GM10266 (cell line): Measurements from ENCODE around the gene CTRB2.
A peak's percentile ranks its signal among the peaks of the same experiment; 100 is the strongest.
"Not testable (repeated sequence)": the region's sequence is repeated elsewhere in the genome, so short reads cannot be mapped to it uniquely, and the experiment has no call there.

Experiments
- DNase-seq: peaks from one replicate; pipeline ENCODE4 v3.0.0; 2012; ENCODE audit errors: extremely low spot score
- TF ChIP-seq, protein P1 (sequence below): IDR thresholded peaks from 2 replicates; pipeline ENCODE4 v1.5.1; 2012; ENCODE audit warnings: mild to moderate bottlenecking, low read depth; ENCODE audit not compliant: control insufficient read depth, insufficient read depth; ENCODE audit errors: missing control alignments

CTRB2 gene

DNA sequence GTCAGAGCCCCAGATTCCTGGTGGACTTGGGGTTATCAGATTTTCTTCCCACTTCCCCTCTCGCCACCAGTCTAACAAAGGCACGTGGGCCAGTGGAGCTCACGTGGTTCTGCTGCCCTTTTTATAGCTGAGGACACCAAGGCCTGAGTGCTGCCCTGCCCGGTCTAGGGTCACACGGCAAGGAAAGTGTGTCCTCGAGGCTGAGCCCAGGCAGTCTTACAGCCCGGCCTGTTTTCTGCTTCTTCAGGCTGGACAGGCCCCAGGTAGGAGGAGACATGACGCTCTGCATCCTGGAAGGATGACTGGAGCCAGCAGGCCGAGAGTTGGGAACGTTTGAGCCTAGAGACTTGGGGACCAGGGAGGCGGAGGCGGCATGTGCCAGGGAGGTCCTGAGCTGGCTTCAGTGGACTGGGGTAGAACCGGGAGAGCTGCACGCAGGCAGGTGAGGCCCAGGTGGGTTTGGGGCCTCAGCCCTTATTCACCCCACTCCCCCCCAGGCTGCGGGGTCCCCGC is 15.4 kb upstream of the CTRB2 start:
- DNase-seq = no peak
- TF ChIP-seq, protein P1, sequence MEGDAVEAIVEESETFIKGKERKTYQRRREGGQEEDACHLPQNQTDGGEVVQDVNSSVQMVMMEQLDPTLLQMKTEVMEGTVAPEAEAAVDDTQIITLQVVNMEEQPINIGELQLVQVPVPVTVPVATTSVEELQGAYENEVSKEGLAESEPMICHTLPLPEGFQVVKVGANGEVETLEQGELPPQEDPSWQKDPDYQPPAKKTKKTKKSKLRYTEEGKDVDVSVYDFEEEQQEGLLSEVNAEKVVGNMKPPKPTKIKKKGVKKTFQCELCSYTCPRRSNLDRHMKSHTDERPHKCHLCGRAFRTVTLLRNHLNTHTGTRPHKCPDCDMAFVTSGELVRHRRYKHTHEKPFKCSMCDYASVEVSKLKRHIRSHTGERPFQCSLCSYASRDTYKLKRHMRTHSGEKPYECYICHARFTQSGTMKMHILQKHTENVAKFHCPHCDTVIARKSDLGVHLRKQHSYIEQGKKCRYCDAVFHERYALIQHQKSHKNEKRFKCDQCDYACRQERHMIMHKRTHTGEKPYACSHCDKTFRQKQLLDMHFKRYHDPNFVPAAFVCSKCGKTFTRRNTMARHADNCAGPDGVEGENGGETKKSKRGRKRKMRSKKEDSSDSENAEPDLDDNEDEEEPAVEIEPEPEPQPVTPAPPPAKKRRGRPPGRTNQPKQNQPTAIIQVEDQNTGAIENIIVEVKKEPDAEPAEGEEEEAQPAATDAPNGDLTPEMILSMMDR = no peak

DNA sequence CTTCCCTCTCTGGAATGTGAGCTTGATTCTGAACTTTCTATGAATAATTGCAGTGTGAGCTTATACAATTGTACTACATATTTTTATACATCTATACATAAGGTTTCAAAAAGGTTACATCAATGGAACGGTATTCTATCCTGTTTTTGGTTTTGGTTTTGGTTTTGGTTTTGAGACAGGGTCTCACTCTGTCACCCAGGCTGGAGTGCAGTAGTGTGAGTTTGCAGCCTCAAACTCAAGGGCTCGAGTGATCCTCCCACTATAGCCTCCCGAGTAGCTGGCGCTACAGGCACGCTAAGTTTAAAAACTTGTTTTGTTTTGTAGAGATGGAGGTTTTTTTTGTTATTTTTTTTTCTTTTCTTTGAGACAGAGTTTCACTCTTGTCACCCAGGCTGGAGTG is 12.9 kb upstream of the CTRB2 start:
- TF ChIP-seq, protein P1 = no peak
- no peak for DNase-seq

DNA sequence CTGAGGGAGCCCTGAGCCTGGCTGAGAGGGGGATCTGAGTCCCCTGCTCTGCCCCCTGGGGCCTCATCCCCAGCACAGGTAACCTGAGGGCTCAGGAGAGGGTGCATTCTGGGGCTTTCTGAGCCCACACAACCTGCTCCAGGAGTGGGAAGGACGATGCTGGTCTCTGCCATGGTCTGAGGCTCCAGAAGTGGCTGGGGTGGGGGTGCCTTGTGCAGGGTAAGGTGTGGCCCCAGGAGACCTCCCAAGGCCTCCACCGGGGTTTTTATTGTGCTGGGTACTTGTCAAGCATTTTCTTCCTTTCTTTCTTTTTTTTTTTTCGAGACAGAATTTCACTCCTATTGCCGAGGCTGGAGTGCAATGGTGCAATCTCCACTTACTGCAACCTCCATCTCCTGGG is 12.1 kb upstream of the CTRB2 start:
- TF ChIP-seq, protein P1 = no peak
- DNase-seq = no peak

DNA sequence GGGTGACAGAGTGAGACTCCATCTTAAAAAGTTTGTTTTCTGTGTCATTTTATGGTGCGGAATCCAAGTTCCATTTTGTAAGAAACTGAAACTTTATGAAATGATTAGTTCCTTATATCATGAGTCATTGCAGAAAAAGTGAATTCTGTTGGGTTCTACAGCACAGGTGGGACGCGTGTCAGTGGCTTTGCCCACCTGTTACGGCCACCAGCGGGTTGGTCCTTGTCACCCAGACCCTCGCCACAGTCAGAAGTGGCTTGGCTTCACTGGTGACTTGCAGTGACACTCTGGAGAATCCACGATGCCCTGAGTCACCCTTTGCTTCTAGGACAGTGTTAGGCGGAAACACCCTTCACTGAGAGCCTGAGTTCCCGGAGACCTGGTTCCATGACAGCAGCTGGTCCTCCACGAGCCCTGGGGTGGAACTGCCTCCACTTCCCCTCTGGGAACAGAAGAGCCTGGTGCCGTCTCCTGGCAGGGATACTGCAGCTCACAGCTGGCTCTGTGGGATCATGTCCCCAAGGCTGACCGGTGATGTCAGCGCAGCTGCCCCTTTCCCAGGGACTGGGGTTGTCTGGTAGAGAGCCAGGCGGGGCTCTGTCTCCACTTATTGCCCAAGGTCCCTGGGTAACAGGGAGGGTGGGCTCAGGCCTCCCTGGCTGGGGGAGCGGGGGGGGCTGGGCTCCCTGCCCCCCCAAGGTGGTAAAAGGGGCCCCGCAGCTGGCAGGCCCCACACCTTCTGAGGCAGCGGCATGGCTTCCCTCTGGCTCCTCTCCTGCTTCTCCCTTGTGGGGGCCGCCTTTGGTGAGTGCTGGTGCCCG is 11.5 kb upstream of the CTRB2 start, which contains the start of gene CTRB1:
Gene CTRB1 (plus strand): TSS at position 733 of the 821 bp plus-strand sequence. CDS start 20 bp downstream, at position 753.
- TF ChIP-seq, protein P1 = no peak

DNA sequence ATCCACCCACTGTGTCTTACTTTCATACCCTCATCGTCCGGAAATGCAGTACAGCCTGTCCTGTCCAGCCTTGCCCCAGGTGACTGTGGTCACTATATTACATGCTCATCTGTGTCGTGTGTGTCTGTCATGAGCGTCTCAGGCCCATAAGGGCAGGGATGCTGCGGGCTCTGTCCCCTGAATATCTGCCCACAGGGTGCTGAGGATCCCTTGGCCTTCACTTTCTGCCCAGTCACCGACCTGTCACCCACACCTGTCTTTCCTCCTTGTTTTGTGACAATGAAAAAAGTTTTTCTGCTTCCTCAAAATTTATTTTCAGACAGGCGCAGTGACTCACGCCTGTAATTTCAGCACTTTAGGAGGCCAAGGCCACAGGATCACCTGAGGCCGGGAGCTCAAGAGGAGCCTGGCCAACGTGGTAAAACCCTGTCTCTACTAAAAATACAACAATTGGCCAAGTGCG is 10.5 kb upstream of the CTRB2 start:
- DNase-seq = no peak

More for the DNA sequence above, 11.5 kb upstream of the CTRB2 start, which contains the start of gene CTRB1:
- peak; percentile 64 for DNase-seq

DNA sequence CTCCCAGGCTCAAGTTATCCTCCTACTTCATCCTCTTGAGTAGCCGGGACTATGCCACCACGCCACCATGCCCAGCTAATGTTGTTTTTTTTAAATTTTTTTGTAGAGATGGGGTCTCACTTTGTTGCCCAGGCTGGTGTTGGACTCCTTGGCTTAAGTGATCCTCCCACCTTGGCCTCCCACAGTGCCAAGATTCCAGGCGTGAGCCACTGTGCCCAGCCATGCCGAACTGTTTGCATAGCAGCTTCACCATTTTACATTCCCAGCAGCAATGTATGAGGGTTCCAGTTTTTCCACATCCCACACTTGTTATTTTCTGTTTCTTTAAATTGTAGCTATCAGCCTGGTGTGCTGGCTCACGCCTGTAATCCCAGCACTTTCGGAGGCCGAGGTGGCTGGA is 9.6 kb upstream of the CTRB2 start:
- no peak for DNase-seq
- TF ChIP-seq, protein P1 = no peak

More for the DNA sequence above, 10.5 kb upstream of the CTRB2 start:
- TF ChIP-seq, protein P1 = no peak

DNA sequence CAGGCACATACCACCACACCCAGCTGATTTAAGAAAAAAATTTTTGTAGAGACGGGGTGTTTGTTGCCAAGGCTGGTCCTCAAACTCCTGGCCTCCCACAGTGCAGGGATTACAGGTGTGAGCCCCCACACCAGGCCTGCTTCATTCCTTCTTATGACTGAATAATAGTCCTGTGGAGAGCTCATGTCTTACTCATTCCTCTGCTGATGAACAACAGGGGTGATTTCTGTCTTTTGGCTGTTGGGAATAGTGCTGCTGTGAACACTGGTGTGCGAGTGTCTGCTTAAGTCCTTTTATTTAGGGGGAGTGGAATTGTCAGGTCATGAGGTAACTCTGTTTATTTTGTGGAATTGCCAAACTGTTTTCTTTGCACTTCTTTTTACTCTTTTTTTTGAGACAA is 9.2 kb upstream of the CTRB2 start:
- no peak for DNase-seq

DNA sequence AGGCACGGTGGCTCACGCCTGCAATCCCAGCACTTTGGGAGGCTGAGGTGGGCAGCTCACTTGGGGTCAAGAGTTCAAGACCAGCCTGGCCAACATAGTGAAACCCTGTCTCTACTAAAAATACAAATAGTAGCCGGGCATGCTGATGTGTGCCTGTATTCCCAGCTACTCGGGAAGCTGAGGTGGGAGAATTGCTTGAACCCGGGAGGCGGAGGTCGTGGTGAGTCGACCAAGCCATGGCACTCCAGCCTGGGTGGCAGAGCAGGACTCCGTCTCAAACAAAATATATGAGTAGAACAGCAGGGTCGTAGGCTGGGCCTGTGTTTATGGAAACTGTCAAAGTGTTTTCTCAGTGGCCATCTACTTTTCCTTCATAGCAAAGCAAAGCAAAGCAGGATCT is 4.3 kb upstream of the CTRB2 start:
- not testable (repeated sequence) for DNase-seq

More for the DNA sequence above, 9.2 kb upstream of the CTRB2 start:
- TF ChIP-seq, protein P1 = no peak
